SK-N-SH (cell line): ENCODE results near the gene SNU13. TPM values are rescaled to one million over a fixed set of nuclear protein-coding genes. Genes with fewer than 3 reads are reported as not detected.
A peak's percentile ranks its signal among the peaks of the same experiment; 100 is the strongest.

Experiments
- CTCF ChIA-PET: fragments of 300-600, 350-600 bp; formaldehyde crosslinking; extraction: SDS; loops from one replicate; lab custom pipeline; 2021; lab: Yijun Ruan, JAX
- POLR2A ChIA-PET: fragments of 350-600 bp; sonication (Branson Sonifier 250); formaldehyde crosslinking; extraction: SDS; loops from one replicate; lab custom pipeline; 2020; ENCODE audit warnings: antibody characterized with exemption, inconsistent platforms; lab: Yijun Ruan, JAX
- DNase-seq: peaks from one replicate; pipeline ENCODE4 v3.0.0; 2012
- H2AFZ ChIP-seq: fragments of 200-600 bp; sonication (generic); 2 replicates; pipeline ENCODE4 v1.8.1; 2016; ENCODE audit warnings: antibody characterized with exemption, mild to moderate bottlenecking, low read depth
- H3F3A ChIP-seq: fragments of 200-600 bp; sonication (generic); replicated peaks from 2 replicates; pipeline ENCODE3; 2016; ENCODE audit warnings: antibody characterized with exemption, mild to moderate bottlenecking; ENCODE audit not compliant: insufficient read depth
- H3K27ac ChIP-seq, 2 experiments: fragments of 200-500 bp in 1 of 2; fragments of 200-600 bp in 1 of 2; sonication (Bioruptor generic) in 1 of 2; sonication (generic), shearing (Covaris generic) in 1 of 2; 2 replicates each; pipeline versions ENCODE4 v1.5.1 to v1.6.1; 2014 to 2016; ENCODE audit warnings: low read depth in 2 of 2, inconsistent platforms in 1 of 2, low read length in 1 of 2, mild to moderate bottlenecking in 1 of 2, mixed read lengths in 1 of 2
- H3K27me3 ChIP-seq: fragments of 200-600 bp; sonication (generic), shearing (Covaris generic); 2 replicates; pipeline ENCODE4 v1.6.1; 2016; ENCODE audit warnings: mixed run types; ENCODE audit not compliant: insufficient read depth
- H3K36me3 ChIP-seq, 2 experiments: fragments of 200-500 bp in 1 of 2; fragments of 200-600 bp in 1 of 2; sonication (Bioruptor generic) in 1 of 2; sonication (generic) in 1 of 2; replicated peaks in 1 of 2; 2 replicates each; pipeline versions ENCODE3 to v1.5.1; 2014 to 2016; ENCODE audit warnings: low read length in 1 of 2, mild to moderate bottlenecking in 1 of 2; ENCODE audit not compliant: insufficient read depth in 2 of 2, control insufficient read depth in 1 of 2
- H3K4me1 ChIP-seq, 2 experiments: fragments of 200-500 bp in 1 of 2; fragments of 200-600 bp in 1 of 2; sonication (Bioruptor generic) in 1 of 2; sonication (generic), shearing (Covaris generic) in 1 of 2; 2 replicates each; pipeline versions ENCODE4 v1.5.1 to v1.6.1; 2014 to 2016; ENCODE audit warnings: low read depth in 1 of 2, low read length in 1 of 2, mixed run types in 1 of 2; ENCODE audit not compliant: insufficient read depth in 2 of 2, control insufficient read depth in 1 of 2
- H3K4me2 ChIP-seq: fragments of 200-600 bp; sonication (generic), shearing (Covaris generic); 2 replicates; pipeline ENCODE4 v1.6.1; 2017; ENCODE audit warnings: mixed run types
- H3K4me3 ChIP-seq, 2 experiments: fragments of 200-500 bp in 1 of 2; fragments of 200-600 bp in 1 of 2; sonication (Bioruptor generic) in 1 of 2; sonication (generic), shearing (Covaris generic) in 1 of 2; 2 replicates each; pipeline versions ENCODE4 v1.5.1 to v1.8.1; 2014 to 2016; ENCODE audit warnings: low read depth in 2 of 2, inconsistent platforms in 1 of 2, low read length in 1 of 2, mild to moderate bottlenecking in 1 of 2, mixed read lengths in 1 of 2, moderate library complexity in 1 of 2
- H3K79me2 ChIP-seq: fragments of 200-600 bp; sonication (generic); 2 replicates; pipeline ENCODE4 v1.8.1; 2017; ENCODE audit warnings: mild to moderate bottlenecking; ENCODE audit not compliant: insufficient read depth
- H3K9ac ChIP-seq: fragments of 200-600 bp; sonication (generic); 2 replicates; pipeline ENCODE4 v1.6.1; 2017; ENCODE audit warnings: mixed run types
- H3K9me2 ChIP-seq: fragments of 200-600 bp; sonication (generic); 2 replicates; pipeline ENCODE4 v1.6.1; 2017; ENCODE audit warnings: mixed run types
- H3K9me3 ChIP-seq: fragments of 200-600 bp; sonication (generic); 2 replicates; pipeline ENCODE4 v1.6.1; 2017; ENCODE audit warnings: mixed run types, mild to moderate bottlenecking, moderate library complexity
- H4K20me1 ChIP-seq: fragments of 200-600 bp; sonication (generic); 2 replicates; pipeline ENCODE4 v1.6.1; 2017; ENCODE audit warnings: mild to moderate bottlenecking, mixed run types; ENCODE audit not compliant: insufficient read depth
- CHD2 ChIP-seq: fragments of 150-350 bp; IDR thresholded peaks from 2 replicates; pipeline ENCODE4 v1.6.1; 2018; ENCODE audit warnings: low read length; ENCODE audit not compliant: partially characterized antibody
- FOSL2 ChIP-seq: IDR thresholded peaks from 2 replicates; pipeline ENCODE4 v1.4.0; 2012; ENCODE audit warnings: low read depth, mild to moderate bottlenecking, moderate library complexity, borderline replicate concordance
- FOXM1 ChIP-seq: IDR thresholded peaks from 2 replicates; pipeline ENCODE4 v1.4.0; 2012; ENCODE audit warnings: low read depth, mild to moderate bottlenecking
- GABPA ChIP-seq: IDR thresholded peaks from 2 replicates; pipeline ENCODE4 v1.4.0; 2012; ENCODE audit warnings: low read depth, mild to moderate bottlenecking
- GATA2 ChIP-seq: sonication (generic); formaldehyde crosslinking; IDR thresholded peaks from 2 replicates; pipeline ENCODE4 v1.5.0; 2020; ENCODE audit warnings: mild to moderate bottlenecking, missing genetic modification reagents
- JUND ChIP-seq: IDR thresholded peaks from 2 replicates; pipeline ENCODE4 v1.4.0; 2012
- MAX ChIP-seq: IDR thresholded peaks from 2 replicates; pipeline ENCODE4 v1.4.0; 2012; ENCODE audit warnings: low read depth
- MEF2A ChIP-seq: IDR thresholded peaks from 2 replicates; pipeline ENCODE4 v1.4.0; 2012; ENCODE audit warnings: low read depth, borderline replicate concordance
- MXI1 ChIP-seq: IDR thresholded peaks from 2 replicates; pipeline ENCODE4 v1.6.1; 2012; ENCODE audit warnings: mild to moderate bottlenecking, low read depth, low read length, improper control_type of control experiment
- NFIC ChIP-seq: IDR thresholded peaks from 2 replicates; pipeline ENCODE4 v1.4.0; 2012; ENCODE audit warnings: borderline replicate concordance
- RAD21 ChIP-seq: IDR thresholded peaks from 2 replicates; pipeline ENCODE4 v1.6.1; 2012; ENCODE audit warnings: mild to moderate bottlenecking, low read length
- SMC3 ChIP-seq: IDR thresholded peaks from 2 replicates; pipeline ENCODE4 v1.6.1; 2012; ENCODE audit warnings: low read depth, low read length, improper control_type of control experiment
- TAF1 ChIP-seq: IDR thresholded peaks from 2 replicates; pipeline ENCODE4 v1.6.1; 2012; ENCODE audit warnings: low read depth, mild to moderate bottlenecking, low read length, moderate library complexity, borderline replicate concordance
- TCF12 ChIP-seq: IDR thresholded peaks from 2 replicates; pipeline ENCODE4 v1.4.0; 2012
- YY1 ChIP-seq: IDR thresholded peaks from 2 replicates; pipeline ENCODE4 v1.4.0; 2012; ENCODE audit warnings: low read depth, mild to moderate bottlenecking
- WGBS: methylation state at CpG from one replicate; pipeline ENCODE4 v1.1.6; 2017; ENCODE audit warnings: low lambda C conversion rate; 5-methylcytosine and 5-hydroxymethylcytosine counted together
- polyA plus RNA-seq, 3 experiments: library from polyadenylated mRNA; depleted of rRNA; stranded (reverse); fragments of >200 nt; gene quantifications; 2 replicates each; pipeline ENCODE4 v1.2.3, GENCODE V29; 2012
- TF ChIP-seq, protein P1 (sequence below): fragments of 150-350 bp; IDR thresholded peaks from 2 replicates; pipeline ENCODE4 v1.6.1; 2017; ENCODE audit warnings: antibody characterized with exemption, low read length, low read depth, borderline replicate concordance
- TF ChIP-seq, protein P2 (sequence below): fragments of 150-350 bp; IDR thresholded peaks from 2 replicates; pipeline ENCODE4 v1.6.1; 2016; ENCODE audit warnings: mild to moderate bottlenecking, low read depth, low read length
- TF ChIP-seq, protein P3 (sequence below): IDR thresholded peaks from 2 replicates; pipeline ENCODE4 v1.4.0; 2012; ENCODE audit warnings: low read depth, borderline replicate concordance

The SNU13 gene
- polyA plus RNA-seq, 1 of the 3 experiments (the other 2 are of a cell fraction) = 282 TPM

GRCh38 chr22:41648432-41648831 is 40.2 kb downstream of the SNU13 start:
- H3K4me3 ChIP-seq = no peak overlapping the region
- H3K27me3 ChIP-seq = no peaks in the 10 kb centered on the region
- no peaks in the 10 kb centered on the region for H3K4me1 ChIP-seq
- H2AFZ ChIP-seq = no peak overlapping the region
- peaks cover 9 to 14% of the 10 kb centered on the region in 2 experiments for H3K36me3 ChIP-seq
- H3K9me2 ChIP-seq = no peaks in the 10 kb centered on the region
- 77% methylated on average over 1 of the region's 1 CpG for WGBS
- no peaks in the 10 kb centered on the region for H4K20me1 ChIP-seq
- peaks cover 4% of the 10 kb centered on the region for H3F3A ChIP-seq
- ChIA-PET CTCF (no interaction called here), POLR2A (no interaction called here)
- DNase-seq = no peak
- no peak overlapping the region for H3K9ac ChIP-seq
- H3K9me3 ChIP-seq = no peaks in the 10 kb centered on the region
- peaks cover 10% of the 10 kb centered on the region; the same call in 1 of the 2 replicates for H3K79me2 ChIP-seq
- peak overlapping the region in 1 of 2 experiments; percentile 35; a peak in 1 of 4 replicates for H3K27ac ChIP-seq
- no peak overlapping the region for H3K4me2 ChIP-seq
- TF ChIP-seq RAD21 (no peak), TAF1 (no peak), TCF12 (no peak), NFIC (no peak), CHD2 (no peak), JUND (peak; percentile 11; the same call in 1 of the 2 replicates), YY1 (no peak)

DNA sequence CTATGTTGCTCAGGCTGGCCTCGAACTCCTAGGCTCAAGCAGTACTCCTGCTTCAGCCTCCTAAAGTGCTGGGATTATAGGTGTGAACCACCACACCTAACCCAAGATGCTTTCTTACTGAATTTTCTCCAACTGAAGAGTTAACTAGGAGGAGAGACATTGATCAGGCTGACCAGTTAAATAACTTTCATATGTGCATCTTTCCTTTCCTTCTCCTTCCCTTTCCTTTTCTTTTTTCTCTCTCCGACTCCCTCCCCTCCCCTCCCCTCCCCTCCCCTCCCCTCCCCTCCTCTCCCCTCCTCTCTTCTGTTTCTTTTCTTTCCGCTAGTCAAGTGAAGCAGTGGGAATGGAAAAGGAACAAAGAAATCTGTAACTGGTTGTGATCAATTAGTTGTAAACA is 40.9 kb downstream of the SNU13 start:
- TF ChIP-seq NFIC = no peak
- TF ChIP-seq GATA2 (CRISPR knock-in tag) = no peak
- TF ChIP-seq GABPA = no peak
- no peak for TF ChIP-seq SMC3
- TF ChIP-seq, protein P1, sequence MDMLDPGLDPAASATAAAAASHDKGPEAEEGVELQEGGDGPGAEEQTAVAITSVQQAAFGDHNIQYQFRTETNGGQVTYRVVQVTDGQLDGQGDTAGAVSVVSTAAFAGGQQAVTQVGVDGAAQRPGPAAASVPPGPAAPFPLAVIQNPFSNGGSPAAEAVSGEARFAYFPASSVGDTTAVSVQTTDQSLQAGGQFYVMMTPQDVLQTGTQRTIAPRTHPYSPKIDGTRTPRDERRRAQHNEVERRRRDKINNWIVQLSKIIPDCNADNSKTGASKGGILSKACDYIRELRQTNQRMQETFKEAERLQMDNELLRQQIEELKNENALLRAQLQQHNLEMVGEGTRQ = no peak
- TF ChIP-seq MAX = no peak
- TF ChIP-seq, protein P2, sequence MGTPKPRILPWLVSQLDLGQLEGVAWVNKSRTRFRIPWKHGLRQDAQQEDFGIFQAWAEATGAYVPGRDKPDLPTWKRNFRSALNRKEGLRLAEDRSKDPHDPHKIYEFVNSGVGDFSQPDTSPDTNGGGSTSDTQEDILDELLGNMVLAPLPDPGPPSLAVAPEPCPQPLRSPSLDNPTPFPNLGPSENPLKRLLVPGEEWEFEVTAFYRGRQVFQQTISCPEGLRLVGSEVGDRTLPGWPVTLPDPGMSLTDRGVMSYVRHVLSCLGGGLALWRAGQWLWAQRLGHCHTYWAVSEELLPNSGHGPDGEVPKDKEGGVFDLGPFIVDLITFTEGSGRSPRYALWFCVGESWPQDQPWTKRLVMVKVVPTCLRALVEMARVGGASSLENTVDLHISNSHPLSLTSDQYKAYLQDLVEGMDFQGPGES = no peak
- TF ChIP-seq, protein P3, sequence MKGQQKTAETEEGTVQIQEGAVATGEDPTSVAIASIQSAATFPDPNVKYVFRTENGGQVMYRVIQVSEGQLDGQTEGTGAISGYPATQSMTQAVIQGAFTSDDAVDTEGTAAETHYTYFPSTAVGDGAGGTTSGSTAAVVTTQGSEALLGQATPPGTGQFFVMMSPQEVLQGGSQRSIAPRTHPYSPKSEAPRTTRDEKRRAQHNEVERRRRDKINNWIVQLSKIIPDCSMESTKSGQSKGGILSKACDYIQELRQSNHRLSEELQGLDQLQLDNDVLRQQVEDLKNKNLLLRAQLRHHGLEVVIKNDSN = no peak
- TF ChIP-seq MXI1 = no peak
- no peak for TF ChIP-seq TAF1
- TF ChIP-seq FOSL2 = no peak
- no peak for TF ChIP-seq MEF2A
- TF ChIP-seq FOXM1 = no peak
- Histone ChIP-seq H3K9me2 (no peaks in the 10 kb centered on the region), H3K79me2 (peaks cover 15% of the 10 kb centered on the region; the same call in 1 of the 2 replicates), H3K4me1 (no peaks in the 10 kb centered on the region), H3K27me3 (no peaks in the 10 kb centered on the region), H2AFZ (no peak overlapping the region), H4K20me1 (no peaks in the 10 kb centered on the region), H3K36me3 (peaks cover 9 to 10% of the 10 kb centered on the region in 2 experiments), H3K9ac (no peak overlapping the region), H3K4me2 (no peak overlapping the region), H3K9me3 (no peaks in the 10 kb centered on the region), H3K27ac (peak overlapping the region in 1 of 2 experiments; percentile 35; a peak in 1 of 4 replicates), H3F3A (peaks cover 4% of the 10 kb centered on the region), H3K4me3 (no peak overlapping the region)
- no peak for DNase-seq
- CTCF ChIA-PET = no interaction called here
- WGBS = 81% methylated on average over 3 of the region's 3 CpGs
- POLR2A ChIA-PET = no interaction called here
